Measurements from ENCODE around the gene NTHL1.

- TF ChIP-seq POU6F1 (CRISPR knock-in tag; IDR thresholded peaks at IDR 0.05; ENCODE audit: borderline replicate concordance, low read depth) (no peak), OSR1 (CRISPR knock-in tag; IDR thresholded peaks at IDR 0.05) (no peak), ZFP30 (CRISPR knock-in tag; IDR thresholded peaks at IDR 0.05) (no peak), TSHZ2 (CRISPR knock-in tag; IDR thresholded peaks at IDR 0.05) (no peak), SNAI2 (CRISPR knock-in tag; IDR thresholded peaks at IDR 0.05) (no peak), CREB5 (CRISPR knock-in tag; IDR thresholded peaks at IDR 0.05; ENCODE audit: low read depth) (no peak)
Observed at GRCh38 chr16:2024032-2024420, 23.6 kb downstream of the NTHL1 start.
